DMS53 treated with DMSO at 0.1 percent for 48 hours (cell line): Measurements from ENCODE around the gene ZBTB5.

Experiments used
- DNase-seq: peaks from one replicate; lab custom pipeline; 2025; ENCODE audit not compliant: unreplicated experiment; lab: John Stamatoyannopoulos, UW

The ZBTB5 gene

GRCh38 chr9:37453827-37454226 is 11.4 kb downstream of the ZBTB5 start:
- no peak for DNase-seq

DNA sequence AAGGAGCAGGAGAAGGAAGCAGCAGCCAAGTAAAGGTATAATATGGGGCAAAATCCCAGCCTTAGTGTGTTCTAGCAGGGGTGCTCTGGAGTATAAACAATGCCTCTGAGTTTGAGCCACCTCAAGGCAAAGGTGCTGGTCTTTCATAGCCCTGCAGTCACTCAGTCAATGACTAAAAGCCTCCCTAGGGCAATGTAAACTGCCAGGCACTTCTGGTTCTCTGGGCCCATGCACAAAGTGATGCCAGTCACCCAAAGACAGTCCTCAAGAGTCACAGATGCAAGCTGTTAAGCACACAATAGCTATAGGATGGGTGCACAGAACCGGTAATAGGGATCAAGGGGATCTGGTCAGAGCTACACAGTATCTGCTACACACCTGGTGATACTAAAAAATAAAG is 12.6 kb downstream of the ZBTB5 start:
- no peak for DNase-seq

DNA sequence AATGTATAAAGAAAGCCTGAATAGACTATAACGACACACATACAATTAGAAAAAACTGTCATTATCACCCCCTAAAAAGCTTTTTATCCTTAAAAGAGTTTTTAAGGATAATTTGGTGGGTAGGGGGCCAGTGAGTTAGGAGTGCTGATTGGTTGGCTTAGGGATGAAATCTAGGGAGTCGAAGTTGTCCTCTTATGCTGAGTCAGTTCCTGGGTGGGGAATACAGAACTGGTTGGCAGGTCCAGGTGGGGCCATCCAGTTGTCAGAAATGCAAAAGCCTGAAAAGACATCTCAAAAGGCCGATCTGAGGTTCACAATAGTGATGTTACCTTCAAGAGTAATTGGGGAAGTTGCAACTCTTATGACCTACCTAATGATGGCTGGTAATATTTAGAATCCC is 13.6 kb downstream of the ZBTB5 start:
- DNase-seq: no peak

DNA sequence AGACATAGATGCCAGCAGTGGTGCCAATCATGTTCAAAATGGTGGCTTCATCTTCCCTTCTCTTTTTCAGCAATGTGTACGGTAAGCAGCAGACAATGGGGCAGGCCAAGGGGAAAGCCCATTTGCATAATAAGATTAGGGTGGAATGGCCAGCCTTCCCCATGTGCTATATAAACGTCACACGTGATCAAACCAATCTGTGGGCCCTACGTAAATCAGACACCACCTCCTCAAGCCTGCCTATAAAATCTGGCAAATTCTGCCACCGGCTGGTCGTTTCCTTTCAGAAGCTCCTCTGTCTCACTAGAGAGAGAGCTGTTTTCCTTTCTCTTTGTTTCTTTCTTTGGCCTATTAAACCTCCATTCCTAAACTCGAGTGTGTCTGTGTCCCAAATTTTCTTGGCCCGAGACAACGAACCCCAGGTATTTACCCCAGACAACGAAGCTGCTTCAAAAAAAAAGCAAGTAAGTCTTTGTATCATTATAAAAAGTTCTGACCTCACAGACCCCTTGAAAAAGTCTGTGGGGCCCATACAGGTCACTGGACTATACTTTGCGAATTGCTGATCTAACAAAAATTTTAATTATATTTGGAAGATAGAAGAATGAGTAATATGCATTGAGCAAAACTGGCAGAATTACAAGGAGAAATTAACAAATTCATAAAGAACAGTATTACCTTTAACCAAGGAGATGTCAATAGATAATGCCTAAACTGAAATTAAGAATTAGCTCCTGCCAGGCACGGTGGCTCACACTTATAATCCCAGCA is 15.2 kb downstream of the ZBTB5 start:
- no peak for DNase-seq

DNA sequence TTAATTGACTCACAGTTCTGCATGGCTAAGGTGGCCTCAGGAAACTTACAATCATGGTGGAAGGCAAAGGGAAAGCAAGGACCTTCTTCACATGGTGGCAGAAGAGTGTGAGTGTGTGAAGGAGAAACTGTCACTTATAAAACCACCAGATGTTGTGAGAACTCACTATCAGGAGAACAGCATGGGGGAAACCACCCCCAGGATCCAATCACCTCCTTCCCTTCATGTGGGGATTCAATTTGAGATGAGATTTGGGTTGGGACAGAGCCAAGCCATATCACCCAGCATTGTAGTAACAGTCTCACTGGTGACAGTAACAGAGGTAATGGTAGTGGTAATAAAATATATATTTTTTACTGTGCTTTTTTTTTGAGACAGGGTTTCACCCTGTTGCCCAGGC is 18.1 kb downstream of the ZBTB5 start:
- DNase-seq: no peak

DNA sequence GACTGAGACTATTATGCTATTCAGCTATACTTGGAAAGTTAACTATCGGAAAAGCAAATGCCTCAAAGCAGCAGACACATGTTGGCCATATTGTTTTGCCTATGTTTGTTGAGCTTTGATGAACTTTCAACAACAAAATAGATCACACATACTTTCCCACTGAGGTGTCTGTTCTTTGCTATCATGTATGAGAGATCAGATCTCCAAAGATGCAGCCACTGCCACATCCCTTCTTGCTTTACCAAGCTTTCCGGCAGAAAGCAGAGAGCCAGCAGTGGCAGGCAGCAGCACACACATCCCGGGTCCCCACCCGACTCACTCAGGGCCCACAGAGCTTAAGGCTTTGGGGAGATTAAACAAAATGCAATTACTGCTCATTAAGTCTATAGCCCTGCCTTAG is 18.8 kb downstream of the ZBTB5 start:
- no peak for DNase-seq

DNA sequence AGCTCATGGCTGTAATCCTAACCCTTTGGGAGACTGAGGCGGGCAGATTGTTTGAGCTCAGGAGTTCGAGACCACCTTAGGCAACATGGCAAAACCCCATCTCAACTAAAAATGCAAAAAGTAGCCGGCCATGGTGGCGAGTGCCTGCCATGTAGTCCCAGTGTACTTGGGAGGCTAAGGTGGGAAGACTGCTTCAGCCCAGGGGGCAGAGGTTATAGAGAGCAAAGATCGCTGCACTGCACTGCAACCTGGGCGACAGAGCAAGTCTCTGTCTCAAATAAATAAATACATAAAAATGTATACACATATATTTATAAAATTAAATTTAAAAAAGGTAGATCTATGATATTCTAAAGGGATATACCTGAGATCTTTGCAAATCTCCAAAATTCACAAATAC is 19.4 kb downstream of the ZBTB5 start:
- DNase-seq: no peak

DNA sequence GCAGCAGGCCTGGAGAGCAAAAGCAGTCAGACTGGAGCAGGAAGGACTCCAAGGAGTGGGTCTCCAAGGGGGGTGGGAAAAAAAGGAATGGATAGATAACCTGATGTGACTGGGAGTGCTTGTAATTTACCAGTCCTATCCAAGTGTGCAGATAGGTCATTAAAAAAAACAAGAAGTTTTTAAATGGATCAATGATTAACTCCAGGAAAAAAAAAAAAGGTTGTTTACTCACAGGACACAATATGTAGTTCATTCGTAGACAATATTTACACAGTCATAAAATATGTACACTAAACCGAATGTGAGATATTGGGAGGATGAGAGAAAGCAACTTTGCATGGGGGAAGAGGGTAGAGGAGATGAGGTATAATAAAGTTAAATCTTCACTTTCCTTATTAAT is 20.4 kb downstream of the ZBTB5 start:
- DNase-seq: peak; percentile 48

DNA sequence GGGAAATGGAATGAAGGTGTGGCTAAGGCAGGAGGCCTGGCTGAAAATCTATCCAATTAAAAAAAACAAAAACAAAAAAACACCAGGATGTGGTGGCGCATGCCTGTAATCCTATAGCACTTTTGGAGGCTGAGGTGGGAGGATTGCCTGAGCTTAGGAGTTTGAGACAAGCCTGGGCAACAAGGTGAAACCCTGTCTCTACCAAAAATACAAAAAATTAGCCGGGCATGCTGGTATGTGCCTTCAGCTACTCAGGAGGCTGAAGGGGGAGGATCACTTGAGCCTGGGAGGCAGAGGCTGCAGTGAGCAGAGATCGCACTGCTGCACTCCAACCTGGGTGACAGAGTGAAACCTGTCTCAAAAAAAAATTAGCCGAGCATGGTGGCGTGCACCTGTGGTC is 21.7 kb downstream of the ZBTB5 start:
- no peak for DNase-seq

DNA sequence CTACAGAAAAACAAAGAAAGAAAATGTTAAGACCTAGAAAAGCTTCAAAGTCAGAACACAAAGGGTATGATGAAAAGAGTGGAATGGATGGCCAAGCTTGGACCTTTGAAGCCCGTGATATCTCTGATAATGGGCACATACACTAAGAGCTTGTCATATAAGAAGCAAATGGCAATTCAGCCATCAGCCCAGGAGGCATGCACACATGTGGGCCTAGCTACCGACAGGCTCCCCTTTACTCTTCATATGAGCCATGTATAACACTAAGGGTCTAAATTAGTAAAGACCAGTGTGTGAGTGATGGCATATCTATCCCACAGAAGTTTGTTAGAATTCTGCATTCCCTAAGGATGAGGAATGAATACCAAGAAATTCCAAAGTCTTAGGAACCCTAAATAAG is 22.7 kb downstream of the ZBTB5 start:
- DNase-seq: no peak

DNA sequence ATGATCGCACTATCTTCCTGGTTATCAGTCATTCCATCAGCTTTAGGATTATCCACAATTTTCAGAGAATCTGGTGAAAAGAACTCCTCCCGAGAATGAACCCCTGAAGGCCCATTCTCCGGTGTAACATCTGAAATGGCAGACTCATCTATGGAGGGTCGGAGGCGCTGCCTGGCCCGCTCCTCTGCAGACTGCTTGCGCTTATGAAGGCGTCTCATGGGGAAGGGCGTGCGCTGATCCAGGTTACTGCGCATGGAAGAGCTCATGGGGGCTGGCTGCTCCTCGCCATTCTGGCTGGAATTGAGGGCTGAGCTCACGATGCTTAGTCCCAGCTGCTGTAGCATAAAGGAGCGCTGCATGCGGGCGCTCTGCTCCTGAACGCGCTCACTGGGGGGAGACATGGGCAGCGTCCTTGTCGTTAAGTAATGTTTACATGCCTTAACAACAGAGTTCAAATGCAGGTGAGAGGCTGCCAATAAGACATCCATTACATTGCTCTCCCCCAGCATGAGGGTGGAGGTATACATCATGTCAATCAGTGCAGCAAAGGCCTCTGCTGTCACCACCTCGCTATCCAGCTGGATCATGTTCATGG is 23.4 kb downstream of the ZBTB5 start:
- no peak for DNase-seq

GRCh38 chr9:37438359-37438758 is 26.9 kb downstream of the ZBTB5 start:
- DNase-seq: no peak

GRCh38 chr9:37437621-37438020 is 27.6 kb downstream of the ZBTB5 start:
- DNase-seq: no peak

- DNase-seq: no peak
These were observed 28.2 kb downstream of the ZBTB5 start for GRCh38 chr9:37437010-37437409.

- no peak for DNase-seq
These were observed 28.7 kb downstream of the ZBTB5 start for GRCh38 chr9:37436540-37436939.

- no peak for DNase-seq
These were observed 31.3 kb downstream of the ZBTB5 start for GRCh38 chr9:37433867-37434371.

DNA sequence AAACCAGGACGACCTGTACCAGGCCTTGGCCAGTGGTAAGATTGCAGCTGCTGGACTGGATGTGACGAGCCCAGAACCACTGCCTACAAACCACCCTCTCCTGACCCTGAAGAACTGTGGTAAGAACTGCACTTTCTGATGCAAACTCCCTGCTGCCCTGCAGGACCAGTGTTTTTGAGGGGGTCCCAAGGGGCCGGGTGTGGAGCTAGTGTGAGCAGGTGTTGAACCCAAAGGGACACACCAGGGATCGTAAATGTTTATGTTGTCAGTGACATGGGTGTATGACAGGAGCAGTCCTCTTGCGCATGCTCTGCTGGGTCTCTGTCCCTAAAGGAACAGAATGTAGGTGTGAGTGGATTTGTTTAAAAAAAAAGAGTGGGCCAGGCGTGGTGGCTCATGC is 33.2 kb downstream of the ZBTB5 start:
- DNase-seq: no peak

DNA sequence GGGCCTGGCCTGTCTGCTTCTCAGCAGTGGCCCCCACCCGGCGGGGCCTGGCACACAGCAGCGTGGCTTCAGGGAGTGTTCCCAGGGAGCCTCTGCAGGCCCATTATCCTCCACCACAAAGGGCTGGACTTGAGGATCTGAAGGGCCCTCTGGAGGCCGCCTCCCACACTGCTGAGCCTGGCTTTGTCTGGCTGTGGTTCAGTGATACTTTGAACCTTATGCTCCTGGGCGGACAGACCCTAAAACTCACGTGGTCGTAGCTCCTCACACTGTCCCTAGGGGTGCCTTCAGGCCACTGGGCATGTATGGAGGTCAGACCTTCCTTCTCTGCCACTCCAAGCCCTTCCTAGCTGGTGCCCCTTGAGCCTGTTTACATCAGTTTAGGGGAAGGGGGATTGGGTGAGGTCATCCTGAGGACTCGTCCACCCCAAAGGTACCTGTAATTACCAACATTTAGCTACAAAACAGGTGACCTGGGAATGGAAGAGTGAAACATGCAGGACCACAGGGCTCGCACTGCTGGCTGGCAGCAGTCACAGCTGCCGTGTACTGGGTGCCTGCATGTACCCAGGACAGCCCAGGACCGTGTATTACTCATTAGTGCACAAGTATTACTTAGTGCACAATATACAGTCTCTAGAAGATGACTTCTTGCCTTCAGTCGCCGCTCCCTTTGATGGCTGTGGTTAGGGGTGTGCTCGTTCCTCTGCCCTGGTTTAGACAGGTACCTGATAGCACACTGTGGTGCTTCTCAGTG is 34.2 kb downstream of the ZBTB5 start:
- no peak for DNase-seq

DNA sequence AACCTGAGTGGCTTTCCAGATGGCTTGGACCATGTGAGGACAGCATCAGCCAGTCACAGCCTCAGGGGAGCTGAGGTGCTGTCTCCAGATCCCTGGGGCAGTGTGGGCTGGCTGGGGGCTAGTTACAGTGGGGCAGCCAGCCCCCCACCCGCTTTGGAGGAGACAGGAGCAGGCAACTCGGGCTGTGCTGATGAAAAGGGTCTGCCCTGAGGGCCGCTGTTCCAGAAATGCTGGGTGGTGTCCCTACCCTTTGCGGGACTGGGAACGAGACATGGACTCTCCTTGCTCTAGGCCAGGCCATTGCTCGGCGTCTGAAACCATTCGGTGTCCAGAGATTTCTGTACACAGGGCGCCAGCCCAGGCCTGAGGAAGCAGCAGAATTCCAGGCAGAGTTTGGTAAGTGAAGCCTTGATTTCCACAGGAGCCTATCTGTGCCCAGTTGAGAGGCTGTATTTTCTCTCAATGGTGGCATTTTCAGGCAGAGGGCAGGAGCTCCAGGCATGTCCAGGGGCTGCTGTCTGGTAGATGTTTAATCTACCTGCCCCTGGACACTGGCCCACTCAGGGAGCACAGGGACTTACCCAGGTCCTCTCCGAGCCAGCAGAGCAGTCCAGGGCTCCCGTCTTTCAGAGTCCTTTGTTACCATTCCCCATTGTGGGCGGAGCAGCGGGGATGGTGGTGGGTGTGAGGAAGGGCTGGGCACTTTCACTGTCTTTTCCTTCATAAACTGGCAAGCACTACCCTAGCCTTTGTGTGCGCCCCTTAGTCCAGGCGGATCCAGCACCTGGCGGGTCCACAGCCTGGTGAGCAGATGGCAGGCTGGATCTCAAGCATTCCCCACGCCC is 35.6 kb downstream of the ZBTB5 start:
- no peak for DNase-seq

GRCh38 chr9:37428345-37428744 is 36.9 kb downstream of the ZBTB5 start:
- DNase-seq: no peak

DNA sequence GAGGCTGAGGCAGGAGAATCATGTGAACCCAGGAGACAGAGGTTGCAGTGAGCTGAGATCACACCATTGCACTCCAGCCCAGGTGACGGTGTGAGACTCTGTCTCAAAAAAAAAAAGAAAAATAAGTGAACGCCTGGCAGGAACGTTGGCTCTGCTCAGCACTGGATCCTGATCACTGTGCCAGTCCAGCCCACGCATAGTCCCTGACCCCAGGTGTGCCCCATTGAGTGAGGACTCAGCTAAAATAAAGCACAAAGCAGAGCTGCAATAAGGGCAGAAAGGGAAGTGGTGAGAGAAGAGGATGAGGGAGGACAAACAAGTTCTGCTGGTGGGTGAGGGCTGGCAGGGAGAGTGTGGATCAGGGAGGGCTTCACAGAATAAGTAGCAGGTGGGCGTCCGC is 38.4 kb downstream of the ZBTB5 start:
- no peak for DNase-seq
